ENCODE results near the gene F12.

F12 gene

DNA sequence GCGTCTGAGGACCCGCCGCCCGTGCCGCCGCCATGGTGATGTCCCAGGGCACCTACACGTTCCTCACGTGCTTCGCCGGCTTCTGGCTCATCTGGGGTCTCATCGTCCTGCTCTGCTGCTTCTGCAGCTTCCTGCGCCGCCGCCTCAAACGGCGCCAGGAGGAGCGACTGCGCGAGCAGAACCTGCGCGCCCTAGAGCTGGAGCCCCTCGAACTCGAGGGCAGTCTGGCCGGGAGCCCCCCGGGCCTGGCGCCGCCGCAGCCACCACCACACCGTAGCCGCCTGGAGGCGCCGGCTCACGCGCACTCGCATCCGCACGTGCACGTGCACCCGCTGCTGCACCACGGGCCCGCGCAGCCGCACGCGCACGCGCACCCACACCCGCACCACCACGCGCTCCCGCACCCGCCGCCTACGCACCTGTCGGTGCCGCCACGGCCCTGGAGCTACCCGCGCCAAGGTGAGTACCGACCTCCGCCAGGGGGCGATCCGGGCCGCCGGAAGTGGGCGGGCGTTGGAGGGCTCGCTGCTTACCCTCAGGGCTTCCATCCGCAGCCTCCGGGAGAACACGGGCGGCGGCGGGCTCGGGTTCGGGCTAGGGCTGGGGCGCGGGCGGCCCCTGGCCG is 45.8 kb upstream of the F12 start (continued):
- TF ChIP-seq ZFHX2 (tag by site-specific recombination; conservative IDR thresholded peaks at IDR 0.05) (peak; percentile 98), ZNF785 (tag by site-specific recombination; IDR thresholded peaks at IDR 0.05) (peak; percentile 69), ZFP69B (tag by site-specific recombination; IDR thresholded peaks at IDR 0.05) (peak; percentile 8; the same call in 1 of the 2 replicates), ZNF596 (tag by site-specific recombination; IDR thresholded peaks at IDR 0.05) (peak; percentile 49; the same call in 1 of the 2 replicates), ZNF600 (tag by site-specific recombination; IDR thresholded peaks at IDR 0.05) (no peak), SP3 (tag by site-specific recombination; IDR thresholded peaks at IDR 0.05) (peak; percentile 70), ZNF354C (tag by site-specific recombination; IDR thresholded peaks at IDR 0.05; ENCODE audit: borderline replicate concordance, low read depth) (no peak), KLF10 (tag by site-specific recombination; IDR thresholded peaks at IDR 0.05) (peak; percentile 84), WT1 (tag by site-specific recombination; IDR thresholded peaks at IDR 0.05) (no peak; the same call in 1 of the 2 replicates), ZNF391 (tag by site-specific recombination; IDR thresholded peaks at IDR 0.05; ENCODE audit: borderline replicate concordance, low read depth) (peak; percentile 49; the same call in 1 of the 2 replicates), ZSCAN30 (tag by site-specific recombination; IDR thresholded peaks at IDR 0.05) (peak; percentile 86; the same call in 1 of the 2 replicates), ZBTB20 (tag by site-specific recombination; IDR thresholded peaks at IDR 0.05) (peak; percentile 61; the same call in 1 of the 2 replicates), ZNF335 (tag by site-specific recombination; conservative IDR thresholded peaks at IDR 0.05) (peak; percentile 92), KLF16 (tag by site-specific recombination; IDR thresholded peaks at IDR 0.05) (0 out of 2 replicates have a peak, but pooled peaks have one; percentile 58), ZNF555 (tag by site-specific recombination; conservative IDR thresholded peaks at IDR 0.05) (no peak), ZNF10 (tag by site-specific recombination; IDR thresholded peaks at IDR 0.05) (0 out of 2 replicates have a peak, but pooled peaks have one; percentile 40), ZBTB17 (tag by site-specific recombination; IDR thresholded peaks at IDR 0.05) (peak; percentile 71; the same call in 1 of the 2 replicates), ZNF112 (tag by site-specific recombination; IDR thresholded peaks at IDR 0.05) (no peak)
- TF ChIP-seq, protein P1, sequence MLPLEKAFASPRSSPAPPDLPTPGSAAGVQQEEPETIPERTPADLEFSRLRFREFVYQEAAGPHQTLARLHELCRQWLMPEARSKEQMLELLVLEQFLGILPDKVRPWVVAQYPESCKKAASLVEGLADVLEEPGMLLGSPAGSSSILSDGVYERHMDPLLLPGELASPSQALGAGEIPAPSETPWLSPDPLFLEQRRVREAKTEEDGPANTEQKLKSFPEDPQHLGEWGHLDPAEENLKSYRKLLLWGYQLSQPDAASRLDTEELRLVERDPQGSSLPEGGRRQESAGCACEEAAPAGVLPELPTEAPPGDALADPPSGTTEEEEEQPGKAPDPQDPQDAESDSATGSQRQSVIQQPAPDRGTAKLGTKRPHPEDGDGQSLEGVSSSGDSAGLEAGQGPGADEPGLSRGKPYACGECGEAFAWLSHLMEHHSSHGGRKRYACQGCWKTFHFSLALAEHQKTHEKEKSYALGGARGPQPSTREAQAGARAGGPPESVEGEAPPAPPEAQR (tag by site-specific recombination; IDR thresholded peaks at IDR 0.05), result no peak
- TF ChIP-seq, protein P2, sequence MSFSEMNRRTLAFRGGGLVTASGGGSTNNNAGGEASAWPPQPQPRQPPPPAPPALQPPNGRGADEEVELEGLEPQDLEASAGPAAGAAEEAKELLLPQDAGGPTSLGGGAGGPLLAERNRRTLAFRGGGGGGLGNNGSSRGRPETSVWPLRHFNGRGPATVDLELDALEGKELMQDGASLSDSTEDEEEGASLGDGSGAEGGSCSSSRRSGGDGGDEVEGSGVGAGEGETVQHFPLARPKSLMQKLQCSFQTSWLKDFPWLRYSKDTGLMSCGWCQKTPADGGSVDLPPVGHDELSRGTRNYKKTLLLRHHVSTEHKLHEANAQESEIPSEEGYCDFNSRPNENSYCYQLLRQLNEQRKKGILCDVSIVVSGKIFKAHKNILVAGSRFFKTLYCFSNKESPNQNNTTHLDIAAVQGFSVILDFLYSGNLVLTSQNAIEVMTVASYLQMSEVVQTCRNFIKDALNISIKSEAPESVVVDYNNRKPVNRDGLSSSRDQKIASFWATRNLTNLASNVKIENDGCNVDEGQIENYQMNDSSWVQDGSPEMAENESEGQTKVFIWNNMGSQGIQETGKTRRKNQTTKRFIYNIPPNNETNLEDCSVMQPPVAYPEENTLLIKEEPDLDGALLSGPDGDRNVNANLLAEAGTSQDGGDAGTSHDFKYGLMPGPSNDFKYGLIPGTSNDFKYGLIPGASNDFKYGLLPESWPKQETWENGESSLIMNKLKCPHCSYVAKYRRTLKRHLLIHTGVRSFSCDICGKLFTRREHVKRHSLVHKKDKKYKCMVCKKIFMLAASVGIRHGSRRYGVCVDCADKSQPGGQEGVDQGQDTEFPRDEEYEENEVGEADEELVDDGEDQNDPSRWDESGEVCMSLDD (tag by site-specific recombination; IDR thresholded peaks at IDR 0.05), result 0 out of 2 replicates have a peak, but pooled peaks have one; percentile 3
- TF ChIP-seq, protein P3, sequence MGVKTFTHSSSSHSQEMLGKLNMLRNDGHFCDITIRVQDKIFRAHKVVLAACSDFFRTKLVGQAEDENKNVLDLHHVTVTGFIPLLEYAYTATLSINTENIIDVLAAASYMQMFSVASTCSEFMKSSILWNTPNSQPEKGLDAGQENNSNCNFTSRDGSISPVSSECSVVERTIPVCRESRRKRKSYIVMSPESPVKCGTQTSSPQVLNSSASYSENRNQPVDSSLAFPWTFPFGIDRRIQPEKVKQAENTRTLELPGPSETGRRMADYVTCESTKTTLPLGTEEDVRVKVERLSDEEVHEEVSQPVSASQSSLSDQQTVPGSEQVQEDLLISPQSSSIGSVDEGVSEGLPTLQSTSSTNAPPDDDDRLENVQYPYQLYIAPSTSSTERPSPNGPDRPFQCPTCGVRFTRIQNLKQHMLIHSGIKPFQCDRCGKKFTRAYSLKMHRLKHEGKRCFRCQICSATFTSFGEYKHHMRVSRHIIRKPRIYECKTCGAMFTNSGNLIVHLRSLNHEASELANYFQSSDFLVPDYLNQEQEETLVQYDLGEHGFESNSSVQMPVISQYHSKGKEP (tag by site-specific recombination; IDR thresholded peaks at IDR 0.05), result peak; percentile 48; the same call in 1 of the 2 replicates
- TF ChIP-seq, protein P4, sequence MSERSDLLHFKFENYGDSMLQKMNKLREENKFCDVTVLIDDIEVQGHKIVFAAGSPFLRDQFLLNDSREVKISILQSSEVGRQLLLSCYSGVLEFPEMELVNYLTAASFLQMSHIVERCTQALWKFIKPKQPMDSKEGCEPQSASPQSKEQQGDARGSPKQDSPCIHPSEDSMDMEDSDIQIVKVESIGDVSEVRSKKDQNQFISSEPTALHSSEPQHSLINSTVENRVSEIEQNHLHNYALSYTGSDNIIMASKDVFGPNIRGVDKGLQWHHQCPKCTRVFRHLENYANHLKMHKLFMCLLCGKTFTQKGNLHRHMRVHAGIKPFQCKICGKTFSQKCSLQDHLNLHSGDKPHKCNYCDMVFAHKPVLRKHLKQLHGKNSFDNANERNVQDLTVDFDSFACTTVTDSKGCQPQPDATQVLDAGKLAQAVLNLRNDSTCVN (tag by site-specific recombination; optimal IDR thresholded peaks at IDR 0.05), result peak; percentile 95
- TF ChIP-seq, protein P5, sequence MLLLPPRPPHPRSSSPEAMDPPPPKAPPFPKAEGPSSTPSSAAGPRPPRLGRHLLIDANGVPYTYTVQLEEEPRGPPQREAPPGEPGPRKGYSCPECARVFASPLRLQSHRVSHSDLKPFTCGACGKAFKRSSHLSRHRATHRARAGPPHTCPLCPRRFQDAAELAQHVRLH (tag by site-specific recombination; IDR thresholded peaks at IDR 0.05), result peak; percentile 43; the same call in 1 of the 2 replicates
- TF ChIP-seq, protein P6, sequence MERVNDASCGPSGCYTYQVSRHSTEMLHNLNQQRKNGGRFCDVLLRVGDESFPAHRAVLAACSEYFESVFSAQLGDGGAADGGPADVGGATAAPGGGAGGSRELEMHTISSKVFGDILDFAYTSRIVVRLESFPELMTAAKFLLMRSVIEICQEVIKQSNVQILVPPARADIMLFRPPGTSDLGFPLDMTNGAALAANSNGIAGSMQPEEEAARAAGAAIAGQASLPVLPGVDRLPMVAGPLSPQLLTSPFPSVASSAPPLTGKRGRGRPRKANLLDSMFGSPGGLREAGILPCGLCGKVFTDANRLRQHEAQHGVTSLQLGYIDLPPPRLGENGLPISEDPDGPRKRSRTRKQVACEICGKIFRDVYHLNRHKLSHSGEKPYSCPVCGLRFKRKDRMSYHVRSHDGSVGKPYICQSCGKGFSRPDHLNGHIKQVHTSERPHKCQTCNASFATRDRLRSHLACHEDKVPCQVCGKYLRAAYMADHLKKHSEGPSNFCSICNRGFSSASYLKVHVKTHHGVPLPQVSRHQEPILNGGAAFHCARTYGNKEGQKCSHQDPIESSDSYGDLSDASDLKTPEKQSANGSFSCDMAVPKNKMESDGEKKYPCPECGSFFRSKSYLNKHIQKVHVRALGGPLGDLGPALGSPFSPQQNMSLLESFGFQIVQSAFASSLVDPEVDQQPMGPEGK (tag by site-specific recombination; IDR thresholded peaks at IDR 0.05), result peak; percentile 83
- TF ChIP-seq, protein P7, sequence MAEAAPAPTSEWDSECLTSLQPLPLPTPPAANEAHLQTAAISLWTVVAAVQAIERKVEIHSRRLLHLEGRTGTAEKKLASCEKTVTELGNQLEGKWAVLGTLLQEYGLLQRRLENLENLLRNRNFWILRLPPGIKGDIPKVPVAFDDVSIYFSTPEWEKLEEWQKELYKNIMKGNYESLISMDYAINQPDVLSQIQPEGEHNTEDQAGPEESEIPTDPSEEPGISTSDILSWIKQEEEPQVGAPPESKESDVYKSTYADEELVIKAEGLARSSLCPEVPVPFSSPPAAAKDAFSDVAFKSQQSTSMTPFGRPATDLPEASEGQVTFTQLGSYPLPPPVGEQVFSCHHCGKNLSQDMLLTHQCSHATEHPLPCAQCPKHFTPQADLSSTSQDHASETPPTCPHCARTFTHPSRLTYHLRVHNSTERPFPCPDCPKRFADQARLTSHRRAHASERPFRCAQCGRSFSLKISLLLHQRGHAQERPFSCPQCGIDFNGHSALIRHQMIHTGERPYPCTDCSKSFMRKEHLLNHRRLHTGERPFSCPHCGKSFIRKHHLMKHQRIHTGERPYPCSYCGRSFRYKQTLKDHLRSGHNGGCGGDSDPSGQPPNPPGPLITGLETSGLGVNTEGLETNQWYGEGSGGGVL (tag by site-specific recombination; IDR thresholded peaks at IDR 0.05), result peak; percentile 78

All from HEK293 (cell line).